Measurements from ENCODE around the gene SUPT6H.

Gene SUPT6H

GRCh38 chr17:28661635-28662526, at the start of gene SUPT6H, which contains the start of gene SDF2 (continued):
- TF ChIP-seq ZNF488 (tag by site-specific recombination; IDR thresholded peaks at IDR 0.05) (no peak), ZNF184 (tag by site-specific recombination; IDR thresholded peaks at IDR 0.05) (no peak), PRDM1 (tag by site-specific recombination; IDR thresholded peaks at IDR 0.05) (peak; percentile 83), ZNF335 (tag by site-specific recombination; conservative IDR thresholded peaks at IDR 0.05) (peak; percentile 89), ZNF654 (tag by site-specific recombination; IDR thresholded peaks at IDR 0.05; ENCODE audit: low read depth) (no peak), GLIS2 (tag by site-specific recombination; IDR thresholded peaks at IDR 0.05) (peak; percentile 8; the same call in 1 of the 2 replicates), ZNF433 (tag by site-specific recombination; IDR thresholded peaks at IDR 0.05; ENCODE audit: low read depth) (no peak), ZXDB (tag by site-specific recombination; IDR thresholded peaks at IDR 0.05) (peak; percentile 64), ZNF660 (tag by site-specific recombination; IDR thresholded peaks at IDR 0.05) (no peak), ZBTB21 (tag by site-specific recombination; IDR thresholded peaks at IDR 0.05) (peak; percentile 95), ZFHX2 (tag by site-specific recombination; conservative IDR thresholded peaks at IDR 0.05) (peak; percentile 77), ZNF473 (tag by site-specific recombination; IDR thresholded peaks at IDR 0.05) (no peak), ZNF692 (tag by site-specific recombination; IDR thresholded peaks at IDR 0.05) (peak; percentile 91), ZBTB17 (tag by site-specific recombination; IDR thresholded peaks at IDR 0.05) (peak; percentile 94), ZNF501 (tag by site-specific recombination; IDR thresholded peaks at IDR 0.05) (peak; percentile 62), YY1 (tag by site-specific recombination; IDR thresholded peaks at IDR 0.05) (peak; percentile 79), ZNF391 (tag by site-specific recombination; IDR thresholded peaks at IDR 0.05; ENCODE audit: borderline replicate concordance, low read depth) (peak; percentile 30; the same call in 1 of the 2 replicates), ZNF398 (tag by site-specific recombination; IDR thresholded peaks at IDR 0.05) (peak; percentile 77), ZNF341 (tag by site-specific recombination; IDR thresholded peaks at IDR 0.05; ENCODE audit: low read depth) (peak; percentile 46), ZNF600 (tag by site-specific recombination; IDR thresholded peaks at IDR 0.05) (peak; percentile 69), ZNF202 (tag by site-specific recombination; IDR thresholded peaks at IDR 0.05; ENCODE audit: borderline replicate concordance) (no peak), SP3 (tag by site-specific recombination; IDR thresholded peaks at IDR 0.05) (peak; percentile 88), ZBTB26 (tag by site-specific recombination; optimal IDR thresholded peaks at IDR 0.05) (peak; percentile 23), ZNF610 (tag by site-specific recombination; IDR thresholded peaks at IDR 0.05; ENCODE audit: borderline replicate concordance) (no peak; the same call in none of the 2 replicates), ZNF580 (tag by site-specific recombination; IDR thresholded peaks at IDR 0.05) (peak; percentile 39; the same call in 1 of the 2 replicates), ZFP69B (tag by site-specific recombination; IDR thresholded peaks at IDR 0.05) (peak; percentile 84), ZNF571 (tag by site-specific recombination; IDR thresholded peaks at IDR 0.05) (no peak)
- TF ChIP-seq, protein P1, sequence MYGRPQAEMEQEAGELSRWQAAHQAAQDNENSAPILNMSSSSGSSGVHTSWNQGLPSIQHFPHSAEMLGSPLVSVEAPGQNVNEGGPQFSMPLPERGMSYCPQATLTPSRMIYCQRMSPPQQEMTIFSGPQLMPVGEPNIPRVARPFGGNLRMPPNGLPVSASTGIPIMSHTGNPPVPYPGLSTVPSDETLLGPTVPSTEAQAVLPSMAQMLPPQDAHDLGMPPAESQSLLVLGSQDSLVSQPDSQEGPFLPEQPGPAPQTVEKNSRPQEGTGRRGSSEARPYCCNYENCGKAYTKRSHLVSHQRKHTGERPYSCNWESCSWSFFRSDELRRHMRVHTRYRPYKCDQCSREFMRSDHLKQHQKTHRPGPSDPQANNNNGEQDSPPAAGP (tag by site-specific recombination; IDR thresholded peaks at IDR 0.05): peak; percentile 44
- TF ChIP-seq, protein P2, sequence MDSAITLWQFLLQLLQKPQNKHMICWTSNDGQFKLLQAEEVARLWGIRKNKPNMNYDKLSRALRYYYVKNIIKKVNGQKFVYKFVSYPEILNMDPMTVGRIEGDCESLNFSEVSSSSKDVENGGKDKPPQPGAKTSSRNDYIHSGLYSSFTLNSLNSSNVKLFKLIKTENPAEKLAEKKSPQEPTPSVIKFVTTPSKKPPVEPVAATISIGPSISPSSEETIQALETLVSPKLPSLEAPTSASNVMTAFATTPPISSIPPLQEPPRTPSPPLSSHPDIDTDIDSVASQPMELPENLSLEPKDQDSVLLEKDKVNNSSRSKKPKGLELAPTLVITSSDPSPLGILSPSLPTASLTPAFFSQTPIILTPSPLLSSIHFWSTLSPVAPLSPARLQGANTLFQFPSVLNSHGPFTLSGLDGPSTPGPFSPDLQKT (IDR thresholded peaks at IDR 0.05; ENCODE audit: borderline replicate concordance, low read depth, low read length): peak; percentile 80
- TF ChIP-seq, protein P3, sequence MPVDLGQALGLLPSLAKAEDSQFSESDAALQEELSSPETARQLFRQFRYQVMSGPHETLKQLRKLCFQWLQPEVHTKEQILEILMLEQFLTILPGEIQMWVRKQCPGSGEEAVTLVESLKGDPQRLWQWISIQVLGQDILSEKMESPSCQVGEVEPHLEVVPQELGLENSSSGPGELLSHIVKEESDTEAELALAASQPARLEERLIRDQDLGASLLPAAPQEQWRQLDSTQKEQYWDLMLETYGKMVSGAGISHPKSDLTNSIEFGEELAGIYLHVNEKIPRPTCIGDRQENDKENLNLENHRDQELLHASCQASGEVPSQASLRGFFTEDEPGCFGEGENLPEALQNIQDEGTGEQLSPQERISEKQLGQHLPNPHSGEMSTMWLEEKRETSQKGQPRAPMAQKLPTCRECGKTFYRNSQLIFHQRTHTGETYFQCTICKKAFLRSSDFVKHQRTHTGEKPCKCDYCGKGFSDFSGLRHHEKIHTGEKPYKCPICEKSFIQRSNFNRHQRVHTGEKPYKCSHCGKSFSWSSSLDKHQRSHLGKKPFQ (tag by site-specific recombination; IDR thresholded peaks at IDR 0.05): no peak
